DMS153 (cell line): ENCODE results near the gene DCUN1D4.
"Not testable (repeated sequence)": the region's sequence is repeated elsewhere in the genome, so short reads cannot be mapped to it uniquely, and the experiment has no call there.

Experiments used
- DNase-seq: peaks from one replicate; lab custom pipeline; 2025; lab: John Stamatoyannopoulos, UW

DCUN1D4 gene

GRCh38 chr4:51895158-51895557 is 52.2 kb downstream of the DCUN1D4 start:
- DNase-seq, result no peak

- DNase-seq, result peak; percentile 31
Measured at GRCh38 chr4:51895816-51896408, 53.0 kb downstream of the DCUN1D4 start.

GRCh38 chr4:51901363-51901762 is 58.4 kb downstream of the DCUN1D4 start:
- DNase-seq, result no peak

- DNase-seq, result peak; percentile 10
Measured at GRCh38 chr4:51906167-51906958, 63.4 kb downstream of the DCUN1D4 start.

GRCh38 chr4:51907006-51907669 is 64.2 kb downstream of the DCUN1D4 start:
- no peak for DNase-seq

GRCh38 chr4:51909236-51909703 is 66.3 kb downstream of the DCUN1D4 start:
- DNase-seq, result no peak

- DNase-seq, result no peak
Measured at GRCh38 chr4:51918251-51918650, 75.3 kb downstream of the DCUN1D4 start.

GRCh38 chr4:51923343-51923742 is 80.4 kb downstream of the DCUN1D4 start:
- DNase-seq, result no peak

GRCh38 chr4:51925307-51925706 is 82.4 kb downstream of the DCUN1D4 start:
- no peak for DNase-seq

- DNase-seq, result no peak
Measured at GRCh38 chr4:51930557-51930956, 87.6 kb downstream of the DCUN1D4 start.

GRCh38 chr4:51931461-51931860 is 88.5 kb downstream of the DCUN1D4 start:
- no peak for DNase-seq

- no peak for DNase-seq
Measured at GRCh38 chr4:51932261-51932660, 89.3 kb downstream of the DCUN1D4 start.

- no peak for DNase-seq
Measured at GRCh38 chr4:51932684-51933083, 89.7 kb downstream of the DCUN1D4 start.

GRCh38 chr4:51940460-51940859 is 97.5 kb downstream of the DCUN1D4 start:
- not testable (repeated sequence) for DNase-seq

- DNase-seq, result no peak
Measured at GRCh38 chr4:51942108-51942832, 99.3 kb downstream of the DCUN1D4 start.

GRCh38 chr4:51942833-51943215 is 99.9 kb downstream of the DCUN1D4 start:
- no peak for DNase-seq

GRCh38 chr4:51943221-51943620 is 100.3 kb downstream of the DCUN1D4 start:
- DNase-seq, result no peak

- DNase-seq, result no peak
Measured at GRCh38 chr4:51958199-51958968, 115.4 kb downstream of the DCUN1D4 start.

- DNase-seq, result no peak
Measured at GRCh38 chr4:51960486-51960885, 117.5 kb downstream of the DCUN1D4 start.

- no peak for DNase-seq
Measured at GRCh38 chr4:51963841-51964517, 121.0 kb downstream of the DCUN1D4 start.

GRCh38 chr4:51965862-51966261 is 122.9 kb downstream of the DCUN1D4 start:
- DNase-seq, result no peak
